Measurements from ENCODE around the gene PPIC.

DNA sequence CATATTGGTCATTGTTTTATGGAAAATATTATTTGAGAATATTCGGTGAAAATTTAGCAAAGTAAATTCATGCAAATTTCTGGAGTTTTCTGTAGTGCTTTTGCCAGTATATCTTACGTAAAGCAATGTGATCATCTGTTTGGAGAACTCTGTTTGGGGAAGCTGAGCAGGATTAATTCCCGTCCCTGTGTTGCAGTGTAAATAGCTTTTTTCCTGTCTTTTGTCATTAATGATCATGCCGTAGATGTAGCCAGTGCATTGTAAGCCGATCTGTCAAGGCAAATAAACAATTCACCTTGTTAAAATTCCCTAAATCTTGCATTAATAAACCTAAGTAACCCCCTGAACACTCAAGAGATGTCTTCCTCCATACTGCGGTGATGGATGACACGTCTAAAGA lies 39.2 kb downstream of the PPIC start:
- TF ChIP-seq CTCF (IDR thresholded peaks at IDR 0.05) (no peak), EP300 (IDR thresholded peaks at IDR 0.05) (no peak)
